BLaER1 treated with 17β-estradiol and CSF1 and Interleukin-3, amounts not matched to agents 10 nM and 100 nM (cell line): ENCODE data around the gene ZNF804A.

ENCODE experiments used
- H3K27ac ChIP-seq, 11 experiments: shearing (Covaris generic); formaldehyde crosslinking; 2 replicates each; pipeline ENCODE4 v1.8.1; 2022
- H3K27me3 ChIP-seq, 11 experiments: shearing (Covaris generic); formaldehyde crosslinking; 2 replicates each; pipeline ENCODE4 v1.8.1; 2022
- H3K36me3 ChIP-seq, 11 experiments: shearing (Covaris generic); formaldehyde crosslinking; 2 replicates each; pipeline ENCODE4 v1.8.1; 2022
- H3K4me1 ChIP-seq, 10 experiments: shearing (Covaris generic); formaldehyde crosslinking; 2 replicates each; pipeline ENCODE4 v1.8.1; 2022
- H3K4me2 ChIP-seq, 11 experiments: shearing (Covaris generic); formaldehyde crosslinking; 2 replicates each; pipeline ENCODE4 v1.8.1; 2022
- H3K4me3 ChIP-seq, 10 experiments: shearing (Covaris generic); formaldehyde crosslinking; 2 replicates each; pipeline ENCODE4 v1.8.1; 2022
- H3K9ac ChIP-seq, 11 experiments: shearing (Covaris generic); formaldehyde crosslinking; 2 replicates each; pipeline ENCODE4 v1.8.1; 2022
- H3K9me3 ChIP-seq, 11 experiments: shearing (Covaris generic); formaldehyde crosslinking; replicated peaks in 1 of 11; 2 replicates each; pipeline ENCODE4 v1.8.1; 2022
- H4K20me1 ChIP-seq, 11 experiments: shearing (Covaris generic); formaldehyde crosslinking; 2 replicates each; pipeline ENCODE4 v1.8.1; 2022
- Cebpa-rat ChIP-seq, 11 experiments: shearing (Covaris generic); IDR thresholded peaks; 2 replicates each; pipeline ENCODE4 v1.8.1; 2022

ZNF804A gene

GRCh38 chr2:184908966-184909365, 310.6 kb downstream of the ZNF804A start:
- no peaks in the 10 kb centered on the region for H3K36me3 ChIP-seq

GRCh38 chr2:184920451-184920965, 322.2 kb downstream of the ZNF804A start:
- no peak for TF ChIP-seq Cebpa-rat (IDR thresholded peaks at IDR 0.05)
- H3K27me3 ChIP-seq, result no peaks in the 10 kb centered on the region
- no peaks in the 10 kb centered on the region for H4K20me1 ChIP-seq
- H3K36me3 ChIP-seq, result no peaks in the 10 kb centered on the region
- no peak overlapping the region for H3K27ac ChIP-seq
- H3K9me3 ChIP-seq, result peaks cover 0 to 6% (median 0%) of the 10 kb centered on the region in 11 experiments; a peak in 2 of 22 replicates
- H3K4me3 ChIP-seq, result no peak overlapping the region
- no peaks in the 10 kb centered on the region for H3K4me1 ChIP-seq
- H3K4me2 ChIP-seq, result no peak overlapping the region
- H3K9ac ChIP-seq, result no peak overlapping the region

More at GRCh38 chr2:184908966-184909365, 310.6 kb downstream of the ZNF804A start:
- no peaks in the 10 kb centered on the region for H3K4me1 ChIP-seq
- H4K20me1 ChIP-seq, result no peaks in the 10 kb centered on the region
- no peaks in the 10 kb centered on the region for H3K27me3 ChIP-seq
- TF ChIP-seq Cebpa-rat (IDR thresholded peaks at IDR 0.05), result no peak
- H3K9me3 ChIP-seq, result peaks cover 0 to 6% (median 0%) of the 10 kb centered on the region in 11 experiments; a peak in 1 of 22 replicates
- H3K4me3 ChIP-seq, result no peak overlapping the region
- H3K9ac ChIP-seq, result no peak overlapping the region
- H3K27ac ChIP-seq, result no peak overlapping the region
- H3K4me2 ChIP-seq, result no peak overlapping the region

GRCh38 chr2:184921676-184922075, 323.3 kb downstream of the ZNF804A start:
- peaks cover 3 to 16% (median 7%) of the 10 kb centered on the region in 11 experiments; a peak in 18 of 22 replicates for H3K9me3 ChIP-seq
- H3K27me3 ChIP-seq, result no peaks in the 10 kb centered on the region
- no peak overlapping the region for H3K9ac ChIP-seq
- H3K4me2 ChIP-seq, result no peak overlapping the region
- H4K20me1 ChIP-seq, result no peaks in the 10 kb centered on the region
- H3K36me3 ChIP-seq, result no peaks in the 10 kb centered on the region
- no peak for TF ChIP-seq Cebpa-rat (IDR thresholded peaks at IDR 0.05)
- H3K4me1 ChIP-seq, result no peaks in the 10 kb centered on the region
- no peak overlapping the region for H3K4me3 ChIP-seq
- no peak overlapping the region for H3K27ac ChIP-seq

GRCh38 chr2:184923751-184924150, 325.4 kb downstream of the ZNF804A start:
- Histone ChIP-seq H3K4me1 (no peaks in the 10 kb centered on the region), H3K36me3 (no peaks in the 10 kb centered on the region), H3K4me2 (no peak overlapping the region), H3K9me3 (peaks cover 13 to 23% (median 19%) of the 10 kb centered on the region in 11 experiments; a peak in 20 of 22 replicates), H3K9ac (no peak overlapping the region), H3K27me3 (no peaks in the 10 kb centered on the region), H3K4me3 (no peak overlapping the region), H3K27ac (no peak overlapping the region), H4K20me1 (no peaks in the 10 kb centered on the region)
- TF ChIP-seq Cebpa-rat (IDR thresholded peaks at IDR 0.05), result no peak

- Histone ChIP-seq H3K4me3 (no peak overlapping the region), H3K36me3 (no peaks in the 10 kb centered on the region), H3K27me3 (no peaks in the 10 kb centered on the region), H3K9me3 (peaks cover 22 to 34% (median 30%) of the 10 kb centered on the region in 11 experiments), H4K20me1 (no peaks in the 10 kb centered on the region), H3K4me2 (no peak overlapping the region), H3K9ac (no peak overlapping the region), H3K4me1 (no peaks in the 10 kb centered on the region), H3K27ac (no peak overlapping the region)
- no peak for TF ChIP-seq Cebpa-rat (IDR thresholded peaks at IDR 0.05)
Measured at GRCh38 chr2:184927040-184927439, 328.7 kb downstream of the ZNF804A start.

- no peak overlapping the region for H3K4me3 ChIP-seq
- no peaks in the 10 kb centered on the region for H3K27me3 ChIP-seq
- no peak for TF ChIP-seq Cebpa-rat (IDR thresholded peaks at IDR 0.05)
- peaks cover 0 to 12% (median 9%) of the 10 kb centered on the region in 11 experiments; a peak in 17 of 22 replicates for H3K9me3 ChIP-seq
- H4K20me1 ChIP-seq, result no peaks in the 10 kb centered on the region
- no peak overlapping the region for H3K9ac ChIP-seq
- H3K4me1 ChIP-seq, result no peaks in the 10 kb centered on the region
- no peaks in the 10 kb centered on the region for H3K36me3 ChIP-seq
- H3K27ac ChIP-seq, result no peak overlapping the region
- no peak overlapping the region for H3K4me2 ChIP-seq
Measured at GRCh38 chr2:184936761-184937160, 338.4 kb downstream of the ZNF804A start.

GRCh38 chr2:184938221-184938985, 340.1 kb downstream of the ZNF804A start:
- Histone ChIP-seq H3K4me2 (peak overlapping the region in 3 of 11 experiments; percentile 12 to 37 (median 32); a peak in 2 of 22 replicates), H3K9ac (no peak overlapping the region), H3K9me3 (no peaks in the 10 kb centered on the region), H3K27me3 (no peaks in the 10 kb centered on the region), H3K36me3 (no peaks in the 10 kb centered on the region), H3K4me1 (no peaks in the 10 kb centered on the region), H3K27ac (no peak overlapping the region), H4K20me1 (no peaks in the 10 kb centered on the region), H3K4me3 (no peak overlapping the region)
- no peak for TF ChIP-seq Cebpa-rat (IDR thresholded peaks at IDR 0.05)

GRCh38 chr2:184945326-184945725, 347.0 kb downstream of the ZNF804A start:
- TF ChIP-seq Cebpa-rat (IDR thresholded peaks at IDR 0.05), result no peak
- H3K4me1 ChIP-seq, result no peaks in the 10 kb centered on the region

GRCh38 chr2:184945824-184946223, 347.5 kb downstream of the ZNF804A start:
- Histone ChIP-seq H3K9ac (no peak overlapping the region), H3K27ac (no peak overlapping the region), H3K4me2 (no peak overlapping the region), H3K36me3 (no peaks in the 10 kb centered on the region), H3K4me1 (no peaks in the 10 kb centered on the region), H3K9me3 (no peaks in the 10 kb centered on the region), H3K27me3 (no peaks in the 10 kb centered on the region), H4K20me1 (no peaks in the 10 kb centered on the region), H3K4me3 (no peak overlapping the region)
- TF ChIP-seq Cebpa-rat (IDR thresholded peaks at IDR 0.05), result no peak

More at GRCh38 chr2:184945326-184945725, 347.0 kb downstream of the ZNF804A start:
- no peaks in the 10 kb centered on the region for H4K20me1 ChIP-seq
- no peak overlapping the region for H3K27ac ChIP-seq
- no peaks in the 10 kb centered on the region for H3K27me3 ChIP-seq
- H3K9ac ChIP-seq, result no peak overlapping the region
- H3K4me3 ChIP-seq, result no peak overlapping the region
- H3K36me3 ChIP-seq, result no peaks in the 10 kb centered on the region
- H3K9me3 ChIP-seq, result no peaks in the 10 kb centered on the region
- no peak overlapping the region for H3K4me2 ChIP-seq

- TF ChIP-seq Cebpa-rat (IDR thresholded peaks at IDR 0.05), result no peak
Measured at GRCh38 chr2:184956856-184957255, 358.5 kb downstream of the ZNF804A start.

More at GRCh38 chr2:184956856-184957255, 358.5 kb downstream of the ZNF804A start:
- no peak overlapping the region for H3K4me2 ChIP-seq
- no peaks in the 10 kb centered on the region; a peak in 1 of 22 replicates for H3K9me3 ChIP-seq
- no peaks in the 10 kb centered on the region for H3K36me3 ChIP-seq
- no peaks in the 10 kb centered on the region for H3K4me1 ChIP-seq
- H3K4me3 ChIP-seq, result no peak overlapping the region
- no peaks in the 10 kb centered on the region for H3K27me3 ChIP-seq
- H3K9ac ChIP-seq, result no peak overlapping the region
- H4K20me1 ChIP-seq, result no peaks in the 10 kb centered on the region
- no peak overlapping the region for H3K27ac ChIP-seq
